H54 (cell line): Measurements from ENCODE around the gene SRCAP.

Experiments
- DNase-seq: peaks from one replicate; pipeline ENCODE4 v3.0.0; 2011; ENCODE audit warnings: low spot score, mixed read lengths; ENCODE audit not compliant: insufficient read length
- FAIRE-seq: peaks from 3 replicates; lab custom pipeline; 2011; peaks lifted over from hg19 to GRCh38; lab: Jason Lieb, UNC
- POLR2A ChIP-seq: IDR thresholded peaks from 2 replicates; pipeline ENCODE4 v1.6.1; 2011; ENCODE audit warnings: low read depth, mild to moderate bottlenecking, low read length

SRCAP gene

GRCh38 chr16:30758988-30759491 lies 60.1 kb downstream of the SRCAP start:
- no peak for DNase-seq
- TF ChIP-seq POLR2A: no peak
- no peak for FAIRE-seq

- FAIRE-seq (no peak), DNase-seq (no peak)
- no peak for TF ChIP-seq POLR2A
Measured at GRCh38 chr16:30760001-30760559, 61.1 kb downstream of the SRCAP start.

- FAIRE-seq: no peak
- DNase-seq: no peak
- no peak for TF ChIP-seq POLR2A
Measured at GRCh38 chr16:30760577-30761426, 61.8 kb downstream of the SRCAP start.

- FAIRE-seq (no peak), DNase-seq (no peak)
- TF ChIP-seq POLR2A: no peak
Measured at GRCh38 chr16:30761427-30761927, 62.5 kb downstream of the SRCAP start.

- TF ChIP-seq POLR2A: peak; percentile 77
- FAIRE-seq (no peak), DNase-seq (peak; percentile 99)
Measured at GRCh38 chr16:30761928-30762902, 63.2 kb downstream of the SRCAP start, which contains the start of the genes CFAP119 and RNF40. CFAP119 (minus strand) TSS chr16:30762062; CDS start chr16:30761748, 314 bp downstream. RNF40 (plus strand) TSS chr16:30762322; CDS start chr16:30762546, 224 bp downstream.

GRCh38 chr16:30762991-30763725 lies 64.2 kb downstream of the SRCAP start:
- FAIRE-seq (no peak), DNase-seq (no peak)
- no peak for TF ChIP-seq POLR2A

- FAIRE-seq: no peak
Measured at GRCh38 chr16:30764086-30764485, 65.1 kb downstream of the SRCAP start.

GRCh38 chr16:30764816-30765465 lies 66.0 kb downstream of the SRCAP start:
- DNase-seq (no peak), FAIRE-seq (no peak)
- no peak for TF ChIP-seq POLR2A

More at GRCh38 chr16:30764086-30764485, 65.1 kb downstream of the SRCAP start:
- TF ChIP-seq POLR2A: no peak
- no peak for DNase-seq

GRCh38 chr16:30766206-30766932 lies 67.4 kb downstream of the SRCAP start:
- TF ChIP-seq POLR2A: no peak
- FAIRE-seq: no peak
- no peak for DNase-seq

- no peak for DNase-seq
- FAIRE-seq: no peak
- no peak for TF ChIP-seq POLR2A
Measured at GRCh38 chr16:30766933-30767284, 67.9 kb downstream of the SRCAP start.

GRCh38 chr16:30767767-30768465 lies 68.9 kb downstream of the SRCAP start:
- DNase-seq: no peak
- no peak for TF ChIP-seq POLR2A
- no peak for FAIRE-seq
